Left forelimb (tissue), 1 donor: ENCODE measurements around the gene COQ4.

Experiments used
- DNase-seq: peaks from one replicate; pipeline ENCODE4 v3.0.0-alpha.2; 2018; ENCODE audit warnings: low spot score

The COQ4 gene

GRCh38 chr9:128372784-128373183 lies 50.1 kb downstream of the COQ4 start:
- DNase-seq, result no peak

- DNase-seq, result no peak
Measured at GRCh38 chr9:128374221-128374675, 51.6 kb downstream of the COQ4 start.

- no peak for DNase-seq
Measured at GRCh38 chr9:128375865-128376264, 53.2 kb downstream of the COQ4 start.

GRCh38 chr9:128382261-128382660 lies 59.6 kb downstream of the COQ4 start:
- DNase-seq, result no peak

GRCh38 chr9:128383007-128383753 lies 60.5 kb downstream of the COQ4 start:
- no peak for DNase-seq
